BLaER1 (cell line): Measurements from ENCODE around the gene TXNRD3.

ENCODE experiments used
- H3K27ac ChIP-seq: shearing (Covaris generic); formaldehyde crosslinking; 2 replicates; pipeline ENCODE4 v1.8.1; 2022
- H3K27me3 ChIP-seq: shearing (Covaris generic); formaldehyde crosslinking; 2 replicates; pipeline ENCODE4 v1.8.1; 2022
- H3K36me3 ChIP-seq: shearing (Covaris generic); formaldehyde crosslinking; 2 replicates; pipeline ENCODE4 v1.8.1; 2022
- H3K4me1 ChIP-seq: shearing (Covaris generic); formaldehyde crosslinking; 2 replicates; pipeline ENCODE4 v1.8.1; 2022
- H3K4me2 ChIP-seq: shearing (Covaris generic); formaldehyde crosslinking; 2 replicates; pipeline ENCODE4 v1.8.1; 2022
- H3K4me3 ChIP-seq: shearing (Covaris generic); formaldehyde crosslinking; 2 replicates; pipeline ENCODE4 v1.8.1; 2022
- H3K9ac ChIP-seq: shearing (Covaris generic); formaldehyde crosslinking; 2 replicates; pipeline ENCODE4 v1.8.1; 2022
- H3K9me3 ChIP-seq: shearing (Covaris generic); formaldehyde crosslinking; 2 replicates; pipeline ENCODE4 v1.8.1; 2022
- H4K20me1 ChIP-seq: shearing (Covaris generic); formaldehyde crosslinking; 2 replicates; pipeline ENCODE4 v1.8.1; 2022
- Cebpa-rat ChIP-seq: shearing (Covaris generic); IDR thresholded peaks from 2 replicates; pipeline ENCODE4 v1.8.1; 2022

Gene TXNRD3

DNA sequence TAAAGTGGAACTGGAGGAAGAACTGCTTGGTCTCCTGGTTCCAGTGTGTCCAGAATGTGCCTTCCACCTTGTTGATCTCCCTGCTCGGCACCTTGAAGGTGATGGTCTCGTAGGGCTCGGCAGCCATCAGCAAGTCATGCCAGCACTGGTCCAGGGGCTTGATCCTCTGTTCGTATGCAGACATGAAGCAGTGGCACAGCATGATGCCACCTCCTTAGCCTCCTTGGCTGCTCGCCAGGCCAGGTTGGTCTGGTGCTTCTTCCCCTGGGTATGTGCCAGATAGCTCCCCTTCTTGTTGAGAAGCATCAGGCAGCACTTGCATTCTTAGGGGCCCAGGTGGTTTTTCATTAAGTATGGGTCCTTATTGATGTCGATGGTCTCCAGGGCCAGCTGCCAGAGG, 17.8 kb upstream of the TXNRD3 start:
- no peaks in the 10 kb centered on the region for H3K27me3 ChIP-seq
- no peak overlapping the region for H3K4me3 ChIP-seq
- no peaks in the 10 kb centered on the region for H4K20me1 ChIP-seq
- H3K4me2 ChIP-seq = no peak overlapping the region
- H3K36me3 ChIP-seq = no peaks in the 10 kb centered on the region
- H3K9me3 ChIP-seq = peaks cover 15% of the 10 kb centered on the region
- no peak for TF ChIP-seq Cebpa-rat
- H3K9ac ChIP-seq = no peak overlapping the region
- peaks cover 8% of the 10 kb centered on the region for H3K4me1 ChIP-seq
- H3K27ac ChIP-seq = no peak overlapping the region

DNA sequence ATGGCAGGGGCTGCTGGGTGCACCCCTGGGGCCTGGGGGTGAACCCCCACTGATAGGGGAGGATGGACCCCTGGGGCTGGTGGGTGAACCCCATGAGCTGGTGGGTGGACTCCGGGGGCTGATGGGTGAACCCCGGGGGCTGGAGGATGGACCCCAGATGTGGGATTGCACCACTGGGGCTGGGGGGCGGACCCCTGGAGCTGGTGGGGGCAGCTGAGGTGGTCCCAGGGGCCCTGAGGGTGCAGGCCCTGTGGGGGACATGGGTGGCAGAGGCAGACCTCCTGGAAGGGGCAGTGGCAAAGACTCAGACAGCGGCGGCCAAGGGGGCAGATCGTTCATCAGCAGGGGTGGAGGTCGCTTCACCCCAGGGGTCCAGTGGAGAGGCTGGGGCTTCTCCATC, 17.4 kb upstream of the TXNRD3 start:
- Histone ChIP-seq H3K27ac (no peak overlapping the region), H3K4me3 (no peak overlapping the region), H3K36me3 (no peaks in the 10 kb centered on the region), H3K4me2 (no peak overlapping the region), H3K9me3 (peaks cover 15% of the 10 kb centered on the region), H3K9ac (no peak overlapping the region), H4K20me1 (no peaks in the 10 kb centered on the region), H3K27me3 (no peaks in the 10 kb centered on the region), H3K4me1 (0 out of 2 replicates have a peak, but pooled peaks cover 4% of the 10 kb centered on the region)
- no peak for TF ChIP-seq Cebpa-rat

DNA sequence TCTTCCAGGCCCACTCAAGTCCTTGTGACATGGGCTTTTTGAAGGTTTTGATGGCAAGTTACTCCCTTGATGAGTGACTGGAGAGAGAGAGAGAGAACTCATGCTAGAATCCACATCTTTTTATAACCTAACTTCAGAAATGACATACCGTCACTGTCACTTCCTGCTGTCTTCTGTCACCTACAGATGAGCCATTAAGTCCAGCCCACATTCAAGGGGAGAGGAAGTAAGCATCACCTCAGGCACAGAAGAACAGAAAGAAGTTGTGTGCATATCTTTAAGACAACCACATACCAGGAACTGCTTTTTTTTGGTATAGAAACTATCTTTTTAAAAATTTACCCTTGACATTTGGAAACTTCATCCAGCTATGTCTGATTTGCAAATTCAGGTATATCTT, 16.6 kb upstream of the TXNRD3 start:
- no peaks in the 10 kb centered on the region for H4K20me1 ChIP-seq
- H3K27ac ChIP-seq = no peak overlapping the region
- no peaks in the 10 kb centered on the region for H3K27me3 ChIP-seq
- no peak overlapping the region for H3K9ac ChIP-seq
- no peak for TF ChIP-seq Cebpa-rat
- no peak overlapping the region for H3K4me3 ChIP-seq
- H3K9me3 ChIP-seq = peaks cover 15% of the 10 kb centered on the region
- H3K4me1 ChIP-seq = 0 out of 2 replicates have a peak, but pooled peaks cover 4% of the 10 kb centered on the region
- no peaks in the 10 kb centered on the region for H3K36me3 ChIP-seq
- H3K4me2 ChIP-seq = no peak overlapping the region

DNA sequence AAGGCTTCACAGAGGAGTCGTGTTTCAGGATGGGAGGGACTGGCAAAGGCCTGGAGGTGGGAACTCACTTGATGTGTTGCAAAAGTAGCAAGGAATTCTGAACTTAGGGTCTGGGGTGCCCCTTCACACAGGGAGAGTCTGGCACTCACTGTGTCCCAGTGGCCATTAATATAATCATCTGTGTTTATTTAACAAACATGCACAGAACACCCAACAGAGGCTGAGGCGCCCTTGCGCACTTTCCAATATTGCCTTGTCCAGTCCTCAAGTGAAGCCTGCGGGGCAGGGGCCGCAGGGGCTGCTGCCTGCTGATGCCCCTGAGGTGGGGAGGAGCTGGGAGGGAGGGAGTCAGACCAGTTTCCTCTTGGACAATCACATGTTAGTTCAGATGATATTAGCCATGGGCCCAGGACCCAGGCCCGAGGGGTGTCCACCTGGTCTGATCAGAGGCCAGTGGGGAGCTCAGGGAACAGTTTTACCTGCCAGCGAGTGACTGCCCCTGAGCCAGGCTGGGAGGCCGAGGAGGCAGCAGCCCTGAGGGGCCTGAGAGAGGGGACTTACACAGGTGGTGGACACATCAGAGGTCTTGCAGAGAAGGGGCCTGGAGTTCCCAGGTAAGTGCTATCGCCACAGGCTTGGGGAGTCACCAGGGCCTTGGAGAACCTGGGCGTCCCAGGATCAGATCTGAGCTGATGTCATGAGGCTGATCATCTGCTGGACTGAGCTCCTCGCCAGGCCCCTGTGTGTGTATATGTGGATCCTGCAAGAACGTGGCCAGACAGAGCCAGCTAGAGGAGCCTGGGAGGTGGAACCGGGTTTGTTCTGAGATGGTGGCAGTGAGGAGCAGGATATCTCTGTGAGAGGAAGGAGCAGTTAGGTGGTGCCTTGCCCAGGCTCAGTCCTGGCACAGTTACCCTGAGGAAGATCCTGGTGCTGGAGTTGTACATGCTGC, 13.8 kb upstream of the TXNRD3 start:
- no peaks in the 10 kb centered on the region for H4K20me1 ChIP-seq
- no peak overlapping the region for H3K27ac ChIP-seq
- TF ChIP-seq Cebpa-rat = no peak
- H3K36me3 ChIP-seq = no peaks in the 10 kb centered on the region
- peaks cover 15% of the 10 kb centered on the region for H3K9me3 ChIP-seq
- H3K4me3 ChIP-seq = no peak overlapping the region
- peaks cover 9% of the 10 kb centered on the region for H3K4me1 ChIP-seq
- no peaks in the 10 kb centered on the region for H3K27me3 ChIP-seq
- H3K4me2 ChIP-seq = no peak overlapping the region
- no peak overlapping the region for H3K9ac ChIP-seq

DNA sequence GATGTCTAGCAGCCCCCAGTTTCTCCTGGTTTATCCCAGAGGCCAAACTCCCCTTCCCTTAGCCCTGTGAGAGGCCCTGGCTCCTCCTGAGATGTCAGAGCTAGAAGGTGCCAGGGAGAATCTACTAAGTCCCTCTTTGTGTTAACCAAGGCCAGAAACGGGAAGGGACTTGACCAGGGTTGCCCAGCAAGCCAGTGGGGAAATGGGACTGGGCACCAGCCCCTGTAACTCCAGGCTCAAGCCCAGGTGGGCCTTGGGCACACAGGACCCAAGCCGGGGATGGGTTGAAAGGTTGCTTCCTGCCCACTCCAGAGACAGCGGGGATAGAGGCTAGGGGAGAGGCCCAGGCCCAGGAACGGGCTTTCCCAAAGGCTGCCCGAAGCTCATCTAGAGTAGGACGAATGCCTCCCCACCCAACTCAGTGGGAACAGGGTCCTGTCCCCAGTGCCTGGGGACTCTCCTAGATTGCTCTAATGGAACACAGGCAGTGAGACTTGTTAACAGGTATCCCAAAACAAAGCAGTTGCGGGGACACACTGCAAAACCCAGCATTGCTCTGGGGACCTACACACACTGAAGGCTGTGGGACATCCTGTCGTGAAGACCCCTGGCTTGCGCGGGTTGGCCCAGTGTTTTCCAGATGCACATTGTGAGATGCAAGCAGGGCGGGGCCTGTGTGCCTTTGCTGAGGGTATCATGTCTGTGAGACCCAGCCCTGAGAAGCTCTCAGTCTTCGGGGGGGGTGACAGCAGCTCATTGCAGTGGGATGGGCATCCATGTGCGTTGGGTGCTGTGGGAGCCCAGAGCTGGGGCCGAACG, 12.9 kb upstream of the TXNRD3 start:
- no peak overlapping the region for H3K4me3 ChIP-seq
- H3K27ac ChIP-seq = no peak overlapping the region
- H3K4me1 ChIP-seq = peaks cover 9% of the 10 kb centered on the region
- H3K9ac ChIP-seq = no peak overlapping the region
- H4K20me1 ChIP-seq = no peaks in the 10 kb centered on the region
- no peak for TF ChIP-seq Cebpa-rat
- H3K27me3 ChIP-seq = no peaks in the 10 kb centered on the region
- H3K9me3 ChIP-seq = peaks cover 8% of the 10 kb centered on the region; the same call in 1 of the 2 replicates
- no peak overlapping the region for H3K4me2 ChIP-seq
- H3K36me3 ChIP-seq = no peaks in the 10 kb centered on the region

DNA sequence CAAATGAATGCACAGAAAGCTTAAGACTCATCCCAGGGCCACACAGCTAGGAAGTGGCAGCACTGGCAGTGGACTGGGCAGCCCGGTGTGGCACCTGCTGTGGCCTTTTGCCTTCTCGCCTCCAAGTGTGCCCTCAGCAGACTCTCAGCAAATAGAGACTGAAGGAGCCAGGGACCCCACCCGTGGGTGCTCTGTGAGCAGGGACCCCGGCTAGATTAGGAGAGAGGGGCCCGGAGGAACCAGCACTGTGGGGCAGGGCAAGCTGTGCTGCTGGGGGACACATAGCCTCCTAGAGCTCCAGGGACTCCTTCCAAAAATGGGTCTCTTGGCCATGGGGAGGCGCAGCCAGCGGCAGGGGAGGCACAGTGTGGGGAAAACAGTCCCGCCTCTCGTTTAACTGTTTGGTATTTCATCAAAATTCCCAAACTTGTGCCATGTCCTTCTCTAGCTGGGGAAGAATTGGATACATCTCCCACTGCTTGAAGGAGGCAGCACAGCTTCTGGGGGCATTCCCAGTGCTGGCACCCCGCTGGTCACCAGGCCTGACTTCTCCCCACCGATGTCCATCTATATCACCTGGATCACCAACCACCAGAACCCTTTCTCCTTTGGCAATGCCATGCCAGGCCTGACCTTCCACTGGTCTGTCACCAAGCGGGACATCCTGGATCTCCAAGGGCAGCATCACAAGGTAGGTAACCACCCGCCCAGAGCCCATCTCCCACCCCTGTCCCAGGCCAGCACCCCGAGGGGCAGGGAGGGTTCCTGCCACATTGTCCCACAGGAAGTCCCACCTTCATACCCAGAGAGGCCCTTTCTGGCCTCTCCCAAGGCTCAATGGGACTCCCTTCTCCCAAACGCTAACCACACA, 12.0 kb upstream of the TXNRD3 start:
- no peaks in the 10 kb centered on the region for H4K20me1 ChIP-seq
- no peak for TF ChIP-seq Cebpa-rat
- no peaks in the 10 kb centered on the region for H3K36me3 ChIP-seq
- peaks cover 5% of the 10 kb centered on the region for H3K4me1 ChIP-seq
- H3K9ac ChIP-seq = no peak overlapping the region
- H3K4me3 ChIP-seq = no peak overlapping the region
- H3K9me3 ChIP-seq = no peaks in the 10 kb centered on the region
- no peaks in the 10 kb centered on the region for H3K27me3 ChIP-seq
- no peak overlapping the region for H3K4me2 ChIP-seq
- no peak overlapping the region for H3K27ac ChIP-seq

DNA sequence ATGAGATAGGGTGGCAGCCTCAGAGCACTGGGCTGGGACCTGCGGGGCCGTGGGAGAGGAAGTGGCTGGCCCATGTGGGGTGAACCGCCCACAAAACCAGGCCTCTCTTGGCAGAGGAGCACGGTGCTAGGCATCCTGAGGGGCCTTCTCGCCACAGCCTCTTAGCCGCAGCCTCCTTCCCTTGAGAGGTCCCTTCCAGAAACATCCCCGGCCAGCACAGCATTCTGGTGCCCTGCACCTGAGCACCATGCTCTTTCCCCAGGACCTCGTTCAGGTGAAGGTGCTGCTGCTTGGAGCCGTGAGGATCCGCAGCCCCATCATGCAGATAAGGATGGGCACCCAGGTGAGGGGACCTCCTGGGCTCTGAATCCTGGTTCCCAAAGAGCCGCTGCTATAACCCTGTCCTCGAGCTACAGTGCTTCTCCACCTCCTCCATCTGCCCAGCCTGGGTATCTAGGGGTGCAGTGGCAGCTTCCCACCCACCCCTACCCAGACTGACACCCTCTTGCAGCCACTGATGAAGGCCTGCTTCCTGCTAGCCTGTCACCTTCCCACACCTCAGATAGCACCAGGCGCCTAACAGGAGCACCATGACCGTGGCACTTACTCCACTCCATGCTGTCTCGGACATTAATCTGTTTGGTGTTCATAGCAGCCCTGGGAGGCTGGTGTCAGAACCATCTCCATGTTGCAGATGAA, 11.2 kb upstream of the TXNRD3 start:
- peaks cover 5% of the 10 kb centered on the region for H3K4me1 ChIP-seq
- H3K4me3 ChIP-seq = no peak overlapping the region
- H3K9me3 ChIP-seq = peaks cover 5% of the 10 kb centered on the region
- no peaks in the 10 kb centered on the region for H4K20me1 ChIP-seq
- H3K27ac ChIP-seq = no peak overlapping the region
- H3K4me2 ChIP-seq = peak overlapping the region; percentile 29
- H3K27me3 ChIP-seq = no peaks in the 10 kb centered on the region
- TF ChIP-seq Cebpa-rat = no peak
- H3K36me3 ChIP-seq = no peaks in the 10 kb centered on the region
- H3K9ac ChIP-seq = no peak overlapping the region

DNA sequence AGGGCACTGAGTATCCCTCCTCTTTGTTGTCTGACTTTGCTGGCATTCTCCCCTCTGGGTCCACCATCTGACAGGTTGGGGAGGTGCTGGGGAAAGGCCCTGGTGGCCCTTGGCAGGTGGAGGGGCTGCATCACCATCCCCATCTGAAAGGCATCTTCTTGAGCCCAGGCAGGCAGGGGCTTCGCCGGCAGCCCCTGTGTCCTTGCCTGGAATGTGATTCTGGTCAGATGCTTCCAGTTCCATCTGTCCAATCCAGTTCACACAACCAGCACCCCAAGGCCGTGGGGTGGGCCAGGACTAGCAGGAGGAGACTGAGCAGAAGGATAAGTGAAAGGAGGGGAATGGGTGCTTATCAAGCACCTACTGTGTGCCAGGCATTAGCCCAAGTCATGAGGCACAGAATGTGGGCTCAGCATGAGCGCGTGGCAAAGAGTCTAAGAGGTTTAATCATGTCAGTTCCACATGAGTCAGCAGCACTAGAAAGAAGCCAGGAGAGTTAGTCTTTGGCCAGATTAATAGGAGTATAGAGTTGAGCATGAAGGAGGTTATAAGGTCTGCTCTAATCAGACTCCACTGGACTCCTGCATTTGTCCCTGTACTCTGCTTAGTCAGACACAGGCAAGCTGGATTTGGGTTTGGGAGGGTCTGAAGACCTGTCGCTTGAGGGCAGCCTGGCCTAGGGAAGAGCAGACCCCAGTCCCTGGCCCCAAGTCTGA, 10.5 kb upstream of the TXNRD3 start:
- Histone ChIP-seq H4K20me1 (no peaks in the 10 kb centered on the region), H3K4me1 (peaks cover 5% of the 10 kb centered on the region), H3K9ac (no peak overlapping the region), H3K4me3 (no peak overlapping the region), H3K4me2 (peak overlapping the region; percentile 29), H3K36me3 (no peaks in the 10 kb centered on the region), H3K9me3 (peaks cover 11% of the 10 kb centered on the region), H3K27me3 (no peaks in the 10 kb centered on the region), H3K27ac (no peak overlapping the region)
- TF ChIP-seq Cebpa-rat = no peak
